Measurements from ENCODE around the gene ABCA1. TPM values are rescaled to one million over a fixed set of nuclear protein-coding genes. Genes with fewer than 3 reads are reported as not detected.

Gene ABCA1
- total and polyA plus RNA-seq, 10 of the 15 experiments (the other 5 are each of a cell fraction or from before 2014, with no cell fraction given) = 0.01 to 0.56 (median 0.16) TPM

DNA sequence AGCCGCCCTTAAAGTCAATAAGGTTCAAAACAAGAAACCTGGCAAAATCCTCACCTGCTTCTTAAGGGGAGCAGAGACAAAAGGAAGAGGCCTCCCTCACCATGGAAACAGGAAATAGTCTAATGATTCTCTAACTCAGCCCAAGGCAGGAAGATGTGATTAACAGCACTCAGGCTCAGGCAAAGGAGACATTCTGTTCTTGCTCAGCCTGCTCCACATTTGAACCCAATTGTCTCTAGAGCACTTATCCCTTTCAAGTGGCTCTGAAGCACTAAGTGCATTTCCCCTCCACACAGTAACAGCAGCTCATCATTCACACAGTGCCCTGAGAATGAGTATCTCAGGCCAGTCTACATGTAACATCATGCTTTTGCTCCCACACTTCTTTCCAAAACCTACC, 91.7 kb downstream of the ABCA1 start:
- FAIRE-seq (no peak), DNase-seq (ENCODE audit: low read depth, low spot score) (no peak), ATAC-seq (no peak)
- Histone ChIP-seq H3K27me3 (replicated peaks in 1 of 2; ENCODE audit: control insufficient read depth in 2 of 2, insufficient read depth in 2 of 2, low read length in 1 of 2) (no peaks in the 10 kb centered on the region; a peak in 1 of 4 replicates), H3K4me2 (ENCODE audit: control insufficient read depth, insufficient read depth) (no peak overlapping the region), H3K27ac (ENCODE audit: control insufficient read depth, insufficient read depth) (no peak overlapping the region), H3K9me3 (replicated peaks; ENCODE audit: control insufficient read depth, insufficient read depth, low read length) (no peaks in the 10 kb centered on the region), H4K20me1 (ENCODE audit: control insufficient read depth, insufficient read depth) (no peaks in the 10 kb centered on the region), H3K36me3 (ENCODE audit: control insufficient read depth in 2 of 2, insufficient read depth in 2 of 2, low read length in 1 of 2) (no peaks in the 10 kb centered on the region), H3K79me2 (ENCODE audit: control insufficient read depth, insufficient read depth, low read length) (no peaks in the 10 kb centered on the region), H2AFZ (ENCODE audit: control insufficient read depth, low read depth, low read length) (no peak overlapping the region), H3K4me1 (ENCODE audit: control insufficient read depth, insufficient read depth, low read length) (no peaks in the 10 kb centered on the region), H3K4me3 (no peak overlapping the region), H3K9ac (ENCODE audit: control insufficient read depth, insufficient read depth, low read length) (no peak overlapping the region)
- in situ Hi-C loops (cut with MboI) = no loop called here
- ChIA-PET CTCF (no interaction called here), SMC1A (ENCODE audit: uncharacterized antibody, unreplicated experiment) (no interaction called here), RAD21 (ENCODE audit: unreplicated experiment) (no interaction called here), POLR2A (no interaction called here)
- intact Hi-C loops (cut with micrococcal nuclease; ENCODE audit: unreplicated experiment) = no loop called here
- no TSS peak for BruUV-seq (replicated peaks)
- no peak for TF ChIP-seq YBX1 (IDR thresholded peaks at IDR 0.05)
- no peak for TF ChIP-seq NFXL1 (IDR thresholded peaks at IDR 0.05; ENCODE audit: borderline replicate concordance)
- TF ChIP-seq ZNF384 (IDR thresholded peaks at IDR 0.05; ENCODE audit: borderline replicate concordance, low read depth, low read length) = no peak
- no peak for TF ChIP-seq LARP7 (IDR thresholded peaks at IDR 0.05)
- TF ChIP-seq CBX3 (IDR thresholded peaks at IDR 0.05; ENCODE audit: borderline replicate concordance, low read depth) = no peak
- no peak for TF ChIP-seq BRCA1 (IDR thresholded peaks at IDR 0.05; ENCODE audit: low read depth, low read length)
- no peak for TF ChIP-seq RBBP5 (conservative IDR thresholded peaks at IDR 0.05)
- TF ChIP-seq IRF4 (IDR thresholded peaks at IDR 0.05; ENCODE audit: low read depth, low read length) = no peak
- TF ChIP-seq, protein P1, sequence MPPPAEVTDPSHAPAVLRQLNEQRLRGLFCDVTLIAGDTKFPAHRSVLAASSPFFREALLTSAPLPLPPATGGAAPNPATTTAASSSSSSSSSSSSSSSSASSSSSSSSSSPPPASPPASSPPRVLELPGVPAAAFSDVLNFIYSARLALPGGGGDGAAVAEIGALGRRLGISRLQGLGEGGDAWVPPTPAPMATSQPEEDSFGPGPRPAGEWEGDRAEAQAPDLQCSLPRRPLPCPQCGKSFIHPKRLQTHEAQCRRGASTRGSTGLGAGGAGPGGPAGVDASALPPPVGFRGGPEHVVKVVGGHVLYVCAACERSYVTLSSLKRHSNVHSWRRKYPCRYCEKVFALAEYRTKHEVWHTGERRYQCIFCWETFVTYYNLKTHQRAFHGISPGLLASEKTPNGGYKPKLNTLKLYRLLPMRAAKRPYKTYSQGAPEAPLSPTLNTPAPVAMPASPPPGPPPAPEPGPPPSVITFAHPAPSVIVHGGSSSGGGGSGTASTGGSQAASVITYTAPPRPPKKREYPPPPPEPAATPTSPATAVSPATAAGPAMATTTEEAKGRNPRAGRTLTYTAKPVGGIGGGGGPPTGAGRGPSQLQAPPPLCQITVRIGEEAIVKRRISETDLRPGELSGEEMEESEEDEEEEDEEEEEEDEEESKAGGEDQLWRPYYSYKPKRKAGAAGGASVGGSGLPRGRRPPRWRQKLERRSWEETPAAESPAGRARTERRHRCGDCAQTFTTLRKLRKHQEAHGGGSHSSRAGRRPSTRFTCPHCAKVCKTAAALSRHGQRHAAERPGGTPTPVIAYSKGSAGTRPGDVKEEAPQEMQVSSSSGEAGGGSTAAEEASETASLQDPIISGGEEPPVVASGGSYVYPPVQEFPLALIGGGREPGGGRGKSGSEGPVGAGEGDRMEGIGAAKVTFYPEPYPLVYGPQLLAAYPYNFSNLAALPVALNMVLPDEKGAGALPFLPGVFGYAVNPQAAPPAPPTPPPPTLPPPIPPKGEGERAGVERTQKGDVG (CRISPR knock-in tag; IDR thresholded peaks at IDR 0.05) = no peak
- TF ChIP-seq PAX5 (IDR thresholded peaks at IDR 0.05; ENCODE audit: borderline replicate concordance, low read depth, low read length) = no peak
- TF ChIP-seq RFX5 (IDR thresholded peaks at IDR 0.05; ENCODE audit: low read depth, low read length) = no peak
- no peak for TF ChIP-seq SUPT20H (IDR thresholded peaks at IDR 0.05; ENCODE audit: borderline replicate concordance, control insufficient read depth, low read depth, low read length)
- no peak for TF ChIP-seq PAX8 (IDR thresholded peaks at IDR 0.05)
- no peak for TF ChIP-seq EGR1 (IDR thresholded peaks at IDR 0.05; ENCODE audit: borderline replicate concordance in 1 of 2, low read depth in 2 of 2, low read length in 2 of 2)
- TF ChIP-seq, protein P2, sequence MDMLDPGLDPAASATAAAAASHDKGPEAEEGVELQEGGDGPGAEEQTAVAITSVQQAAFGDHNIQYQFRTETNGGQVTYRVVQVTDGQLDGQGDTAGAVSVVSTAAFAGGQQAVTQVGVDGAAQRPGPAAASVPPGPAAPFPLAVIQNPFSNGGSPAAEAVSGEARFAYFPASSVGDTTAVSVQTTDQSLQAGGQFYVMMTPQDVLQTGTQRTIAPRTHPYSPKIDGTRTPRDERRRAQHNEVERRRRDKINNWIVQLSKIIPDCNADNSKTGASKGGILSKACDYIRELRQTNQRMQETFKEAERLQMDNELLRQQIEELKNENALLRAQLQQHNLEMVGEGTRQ (IDR thresholded peaks at IDR 0.05; ENCODE audit: borderline replicate concordance, low read depth, low read length) = no peak
- no peak for TF ChIP-seq HDGF (IDR thresholded peaks at IDR 0.05)
- TF ChIP-seq WRNIP1 (IDR thresholded peaks at IDR 0.05; ENCODE audit: borderline replicate concordance, low read depth, low read length) = no peak
- no peak for TF ChIP-seq POU2F2 (IDR thresholded peaks at IDR 0.05; ENCODE audit: borderline replicate concordance, low read depth, low read length)
- TF ChIP-seq JUNB (IDR thresholded peaks at IDR 0.05) = no peak
- no peak for TF ChIP-seq RUNX3 (IDR thresholded peaks at IDR 0.05; ENCODE audit: low read length)
- WGBS (ENCODE audit: insufficient coverage, insufficient replicate concordance, low lambda C conversion rate, missing lambda C conversion rate) = 31% methylated on average over 1 of the region's 1 CpG
